HG03354 (cell line): Measurements from ENCODE around the gene PGM1.

Experiments used
- ATAC-seq: cut with Tn5 transposase; IDR thresholded peaks from one replicate; pipeline ENCODE4 v1.9.1; 2021; ENCODE audit warnings: mild to moderate bottlenecking; ENCODE audit not compliant: unreplicated experiment, poor library complexity, severe bottlenecking

PGM1 gene

DNA sequence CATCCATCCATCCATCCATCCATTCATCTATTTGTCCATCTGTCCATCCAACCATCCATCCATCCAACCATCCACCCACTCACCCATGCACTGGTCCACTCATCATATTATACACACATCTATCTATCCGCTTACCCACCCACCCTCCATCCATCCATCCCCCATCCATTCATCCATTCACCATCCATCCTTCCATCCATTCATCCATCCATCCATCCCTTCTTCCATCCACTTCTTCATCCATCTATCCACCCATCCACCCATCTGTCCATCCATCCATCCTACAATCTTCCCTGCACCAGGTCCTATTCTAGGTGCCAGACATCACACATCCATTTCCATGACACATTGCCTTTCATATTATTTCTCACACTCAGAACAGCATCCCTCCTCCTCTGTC lies 93.5 kb downstream of the PGM1 start:
- no peak for ATAC-seq

DNA sequence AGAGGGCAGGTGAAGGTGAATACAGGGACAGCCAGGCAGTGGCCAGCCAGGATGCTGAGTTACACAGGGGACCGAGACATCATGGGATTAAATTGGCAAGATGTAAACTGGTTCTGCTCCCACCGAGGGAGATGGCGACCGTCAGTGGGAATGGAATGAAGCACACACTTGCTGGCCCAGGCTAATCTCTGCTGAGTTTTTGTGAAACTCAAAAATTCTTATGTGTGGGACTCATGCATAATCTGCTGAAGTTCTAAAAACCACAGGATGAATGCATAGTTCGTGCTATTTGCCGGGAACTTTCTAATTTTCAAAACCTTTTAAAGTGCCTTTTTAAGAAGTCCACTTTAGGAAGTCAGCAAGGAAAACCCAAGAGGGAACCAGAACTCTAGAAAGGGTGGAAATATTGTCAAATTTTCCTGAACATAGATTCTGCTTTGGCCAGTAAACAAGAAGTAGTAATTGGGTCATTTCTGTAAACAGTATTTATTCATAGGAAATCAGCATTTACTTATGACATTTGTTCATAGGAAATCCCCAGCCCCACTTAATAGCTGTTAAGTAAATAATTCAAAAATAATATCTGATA lies 95.2 kb downstream of the PGM1 start:
- no peak for ATAC-seq

DNA sequence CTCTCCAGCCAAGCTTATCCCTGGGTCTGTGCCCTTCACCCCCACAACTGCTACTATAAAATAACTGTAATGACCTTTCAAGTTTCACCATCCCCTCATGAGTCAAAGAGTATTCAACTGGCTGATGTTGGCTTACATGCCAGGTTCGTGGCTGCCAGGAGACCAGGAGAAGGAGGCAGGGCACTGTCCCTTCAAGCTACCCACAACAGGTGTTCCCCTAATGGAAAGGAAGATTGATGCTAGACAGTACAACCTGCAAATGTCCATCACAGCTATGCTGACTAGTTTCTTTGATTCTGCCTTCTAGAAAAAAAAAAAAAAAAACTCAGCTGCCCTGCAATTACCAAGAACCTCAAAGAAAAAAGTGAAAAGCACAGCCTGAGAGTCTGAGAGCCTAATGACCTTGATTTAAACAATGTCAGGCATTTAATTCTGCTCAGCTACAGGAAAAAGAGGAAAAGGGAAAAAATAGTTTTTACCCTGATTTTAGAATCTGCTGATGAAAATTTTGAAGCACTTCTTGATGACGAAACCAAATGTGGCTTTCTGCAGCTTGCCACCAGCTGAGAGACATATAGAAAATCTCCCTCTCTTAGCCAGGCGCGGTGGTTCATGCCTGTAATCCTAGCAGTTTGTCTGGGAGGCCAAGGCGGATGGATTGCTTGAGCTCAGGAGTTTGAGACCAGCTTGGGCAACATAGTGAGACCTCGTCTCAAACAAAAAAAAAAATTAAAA lies 97.9 kb downstream of the PGM1 start:
- no peak for ATAC-seq

DNA sequence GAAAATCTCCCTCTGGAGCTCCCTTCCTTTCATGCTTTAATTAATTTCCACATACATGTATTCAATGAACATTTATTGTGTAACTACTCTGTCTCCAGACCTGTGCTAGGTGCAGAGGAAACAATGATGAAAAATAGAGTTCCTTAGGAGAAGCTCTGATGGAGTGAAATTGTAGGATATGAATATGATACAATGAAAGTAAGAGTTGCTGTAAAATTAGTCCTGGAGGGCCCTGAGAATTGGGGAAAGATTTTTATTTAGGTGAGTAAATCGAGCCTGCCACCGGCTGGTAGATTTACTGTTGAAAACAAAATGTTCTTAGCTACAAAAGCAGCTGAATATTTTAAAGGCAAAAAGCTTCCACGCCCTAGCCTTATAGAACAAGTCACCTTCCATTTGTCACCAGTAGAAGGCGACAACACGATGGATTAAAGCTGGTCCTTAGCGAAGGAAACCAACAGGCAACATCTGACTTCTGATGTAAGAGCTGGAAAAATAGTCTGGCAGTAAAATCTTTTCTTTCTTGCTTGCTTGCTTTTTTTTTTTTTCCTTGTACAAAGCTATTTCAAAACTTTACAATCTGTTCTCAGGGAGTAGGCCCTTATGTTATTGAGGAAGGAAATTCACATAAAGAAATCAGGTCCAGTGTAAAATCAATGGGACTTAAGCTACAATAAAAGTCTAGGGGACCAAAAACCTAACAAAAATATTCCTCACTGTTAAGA lies 98.7 kb downstream of the PGM1 start:
- ATAC-seq, result peak; percentile 75

DNA sequence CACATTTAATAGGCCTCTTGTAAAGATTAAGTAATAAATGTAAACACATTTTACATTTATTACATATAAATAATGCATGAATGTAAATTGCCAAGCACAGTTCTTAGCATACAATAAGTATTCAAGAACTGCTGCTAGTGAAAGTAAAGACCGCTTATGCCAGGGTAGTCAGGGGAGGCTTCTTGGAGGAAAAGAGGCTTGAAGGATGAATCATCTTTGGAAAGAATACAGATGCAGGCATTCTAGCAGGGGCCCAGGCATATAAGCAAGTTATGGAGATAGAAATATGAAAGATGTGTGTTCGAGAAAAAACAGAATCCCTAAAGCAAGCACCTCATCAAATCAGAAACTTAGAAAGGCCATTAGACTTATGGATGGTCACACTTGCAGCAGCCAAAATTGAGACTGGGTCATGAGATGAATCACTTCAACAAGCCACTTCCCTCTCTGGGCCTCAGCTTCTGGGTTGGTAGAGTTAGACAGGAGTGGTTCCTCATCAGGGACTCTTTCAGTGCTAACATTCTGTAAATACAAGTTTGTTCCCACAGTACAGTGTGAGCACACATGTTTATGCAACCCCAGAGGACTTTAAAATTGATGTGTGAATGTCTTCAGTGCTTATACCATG lies 100.8 kb downstream of the PGM1 start:
- peak; percentile 71 for ATAC-seq

DNA sequence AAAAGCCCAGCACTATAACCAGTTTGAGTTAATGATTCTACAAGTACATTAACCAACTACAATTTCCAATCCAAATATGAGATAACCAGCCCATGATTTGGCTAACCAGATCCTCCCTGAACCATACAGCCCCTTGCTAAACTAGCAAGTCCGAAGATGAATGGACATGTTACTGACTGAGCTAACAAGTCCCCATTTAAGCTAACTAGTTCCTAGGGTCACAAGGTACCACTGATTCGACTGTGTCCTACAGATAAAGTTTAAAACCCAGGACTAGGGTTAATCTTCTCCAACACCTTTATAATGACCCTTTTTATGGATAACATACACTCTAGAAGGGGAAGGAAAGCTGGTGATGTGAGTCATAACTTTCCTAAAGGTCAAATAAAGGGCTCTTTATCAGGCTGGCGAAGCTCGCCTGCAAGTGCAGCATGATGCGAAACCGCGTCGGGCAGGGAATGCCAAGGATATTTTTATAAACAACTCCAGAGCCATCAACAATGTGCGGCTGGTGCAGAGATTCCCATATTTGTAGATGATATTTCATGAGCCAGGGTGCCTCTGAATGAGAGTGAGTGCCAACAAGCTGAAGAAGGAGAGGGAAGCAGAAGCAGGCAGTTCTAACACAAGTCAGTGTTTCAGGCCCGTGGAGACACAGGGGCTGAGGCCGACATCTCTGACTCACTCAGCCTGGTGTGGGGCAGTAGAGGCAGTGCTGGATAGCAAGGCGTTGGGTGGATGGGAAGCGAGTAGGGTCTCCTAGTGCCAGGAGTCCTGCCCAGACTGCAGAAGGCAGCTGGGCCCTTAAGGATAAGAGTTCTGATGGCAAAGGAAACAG lies 105.0 kb downstream of the PGM1 start:
- ATAC-seq, result no peak

DNA sequence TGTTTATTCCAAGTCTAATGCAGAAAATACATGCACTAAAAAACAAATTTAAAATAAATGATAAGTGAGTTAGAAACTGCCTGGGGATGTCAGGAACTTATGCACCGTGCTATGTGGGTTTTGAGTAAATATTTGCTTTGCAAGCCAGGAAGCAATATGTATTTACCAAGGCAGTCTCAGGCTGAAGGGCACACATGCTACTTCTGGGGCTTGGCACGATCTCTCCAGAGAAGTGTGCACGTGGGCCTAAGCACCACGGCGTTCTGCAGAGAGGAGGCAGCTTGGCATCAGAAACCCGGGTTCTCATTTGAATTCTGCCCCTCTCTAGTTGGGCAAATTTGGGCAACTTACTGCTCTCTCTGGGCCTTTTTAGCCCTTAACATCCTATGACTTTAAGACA lies 108.0 kb downstream of the PGM1 start:
- ATAC-seq, result no peak

DNA sequence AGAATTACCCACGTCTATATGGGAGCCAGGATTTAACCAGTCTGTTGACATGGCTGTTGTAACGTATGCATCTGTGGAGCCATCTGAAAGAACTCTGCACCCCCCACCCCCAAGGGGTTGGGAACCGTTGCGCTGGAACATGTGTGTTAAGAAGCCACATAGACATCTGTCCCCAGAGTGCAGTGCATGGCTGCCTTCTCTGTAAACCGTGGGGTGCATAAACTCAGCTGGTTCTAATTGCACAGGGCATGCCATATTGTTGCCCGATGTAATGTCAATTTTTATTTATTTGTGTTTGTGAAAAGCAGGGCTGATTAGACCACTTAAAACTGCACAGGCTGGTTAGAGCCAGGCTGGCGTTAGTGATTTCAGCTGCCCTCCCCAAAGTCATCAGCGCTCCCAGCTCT lies 110.5 kb downstream of the PGM1 start:
- ATAC-seq, result no peak

DNA sequence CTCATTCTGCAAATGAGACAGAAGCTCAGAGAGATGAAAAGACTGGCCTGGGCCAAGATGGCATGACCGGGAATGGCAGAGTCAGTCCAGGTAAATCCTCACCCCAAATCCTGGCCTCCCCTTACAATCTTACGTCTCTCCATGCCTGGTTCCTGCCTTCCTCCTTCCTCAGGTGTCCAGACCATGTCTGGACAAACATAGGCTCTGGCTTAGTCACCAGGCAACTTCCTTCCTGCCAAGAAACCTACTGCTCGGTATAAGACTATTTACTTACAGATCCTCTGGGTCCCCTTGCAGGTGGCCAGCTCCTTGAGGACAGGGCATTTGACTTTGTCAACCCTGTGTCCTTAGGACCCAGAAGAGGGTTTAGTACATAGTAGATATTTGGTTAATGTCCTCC lies 111.2 kb downstream of the PGM1 start:
- ATAC-seq, result no peak

DNA sequence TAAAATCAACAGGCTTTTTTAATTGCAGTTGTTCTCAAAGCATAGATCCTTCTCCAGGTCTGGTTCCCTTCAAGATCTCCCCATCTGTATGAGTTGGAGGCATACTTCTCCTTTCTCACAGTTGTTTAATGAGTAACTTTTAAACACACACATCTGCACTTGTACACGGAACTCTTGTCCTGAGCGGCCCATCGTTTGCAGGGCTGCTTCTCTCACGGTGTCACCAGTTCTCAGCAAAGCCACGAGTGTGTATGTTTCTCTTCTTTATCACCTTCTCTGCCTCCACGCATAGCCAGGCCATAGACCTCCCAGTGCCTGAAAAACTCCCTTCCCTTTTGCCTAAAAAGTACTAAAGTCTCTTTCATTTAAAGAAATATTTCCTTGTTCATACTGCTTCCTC lies 111.9 kb downstream of the PGM1 start:
- peak; percentile 97 for ATAC-seq

DNA sequence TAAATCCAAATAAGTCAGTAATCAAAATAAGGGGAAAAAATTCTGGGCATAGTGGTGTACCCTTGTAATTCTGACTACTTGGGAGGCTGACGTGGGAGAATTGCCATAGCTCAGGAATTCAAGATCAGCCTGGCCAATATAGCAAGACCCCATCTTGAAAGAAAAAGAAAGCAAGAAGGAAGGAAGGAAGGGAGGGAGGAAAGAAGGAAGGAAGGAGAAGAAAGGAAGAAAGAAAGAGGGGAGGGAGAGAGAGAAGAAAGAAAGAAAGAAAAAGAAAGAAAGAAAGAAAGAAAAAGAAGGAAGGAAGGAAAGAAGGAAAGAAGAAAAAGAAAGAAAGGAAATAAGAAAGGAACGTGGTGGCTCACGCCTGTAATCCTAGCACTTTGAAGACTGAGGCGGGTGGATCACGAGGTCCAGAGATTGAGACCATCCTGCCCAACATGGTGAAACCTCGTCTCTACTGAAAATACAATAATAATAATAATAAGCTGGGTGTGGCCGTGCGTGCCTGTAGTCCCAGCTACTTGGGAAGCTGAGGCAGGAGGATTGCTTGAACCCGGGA lies 116.1 kb downstream of the PGM1 start:
- no peak for ATAC-seq
